Activated CD8-positive, alpha-beta memory T cell treated with anti-CD3 and anti-CD28 coated beads, Interleukin-2, amount 50 U/mL, for 1 hour (primary cell): ENCODE data around the gene SLC28A2.
A peak's percentile ranks its signal among the peaks of the same experiment; 100 is the strongest.
"Not testable (repeated sequence)": the region's sequence is repeated elsewhere in the genome, so short reads cannot be mapped to it uniquely, and the experiment has no call there.

Experiments used
- DNase-seq: peaks from one replicate; pipeline ENCODE4 v3.0.0-alpha.2; 2020; ENCODE audit errors: extremely low read depth

Gene SLC28A2, protein sequence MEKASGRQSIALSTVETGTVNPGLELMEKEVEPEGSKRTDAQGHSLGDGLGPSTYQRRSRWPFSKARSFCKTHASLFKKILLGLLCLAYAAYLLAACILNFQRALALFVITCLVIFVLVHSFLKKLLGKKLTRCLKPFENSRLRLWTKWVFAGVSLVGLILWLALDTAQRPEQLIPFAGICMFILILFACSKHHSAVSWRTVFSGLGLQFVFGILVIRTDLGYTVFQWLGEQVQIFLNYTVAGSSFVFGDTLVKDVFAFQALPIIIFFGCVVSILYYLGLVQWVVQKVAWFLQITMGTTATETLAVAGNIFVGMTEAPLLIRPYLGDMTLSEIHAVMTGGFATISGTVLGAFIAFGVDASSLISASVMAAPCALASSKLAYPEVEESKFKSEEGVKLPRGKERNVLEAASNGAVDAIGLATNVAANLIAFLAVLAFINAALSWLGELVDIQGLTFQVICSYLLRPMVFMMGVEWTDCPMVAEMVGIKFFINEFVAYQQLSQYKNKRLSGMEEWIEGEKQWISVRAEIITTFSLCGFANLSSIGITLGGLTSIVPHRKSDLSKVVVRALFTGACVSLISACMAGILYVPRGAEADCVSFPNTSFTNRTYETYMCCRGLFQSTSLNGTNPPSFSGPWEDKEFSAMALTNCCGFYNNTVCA

DNA sequence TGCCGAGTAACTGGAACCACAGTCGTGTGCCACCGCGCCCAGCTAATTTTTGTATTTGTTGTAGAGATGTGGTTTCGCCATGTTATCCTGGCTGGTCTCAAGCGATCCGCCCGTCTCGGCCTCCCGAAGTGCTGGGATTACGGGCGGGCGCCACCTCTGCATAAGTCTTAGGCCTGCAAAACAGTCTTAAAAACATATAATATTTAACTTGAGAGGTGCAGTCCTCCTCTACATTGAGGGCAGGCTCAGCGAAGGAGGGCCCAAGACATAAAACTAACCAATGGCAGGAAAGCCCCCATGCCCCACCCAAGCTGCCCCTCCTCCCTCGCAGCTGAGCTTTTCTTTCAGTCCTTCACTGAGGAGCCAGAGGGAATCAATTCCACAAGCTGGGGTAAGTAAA lies at the start of gene SLC28A2:
SLC28A2 (plus strand) TSS at position 347 of the 400 bp plus-strand sequence. CDS start 982 bp downstream, outside the sequence.
- DNase-seq: no peak

DNA sequence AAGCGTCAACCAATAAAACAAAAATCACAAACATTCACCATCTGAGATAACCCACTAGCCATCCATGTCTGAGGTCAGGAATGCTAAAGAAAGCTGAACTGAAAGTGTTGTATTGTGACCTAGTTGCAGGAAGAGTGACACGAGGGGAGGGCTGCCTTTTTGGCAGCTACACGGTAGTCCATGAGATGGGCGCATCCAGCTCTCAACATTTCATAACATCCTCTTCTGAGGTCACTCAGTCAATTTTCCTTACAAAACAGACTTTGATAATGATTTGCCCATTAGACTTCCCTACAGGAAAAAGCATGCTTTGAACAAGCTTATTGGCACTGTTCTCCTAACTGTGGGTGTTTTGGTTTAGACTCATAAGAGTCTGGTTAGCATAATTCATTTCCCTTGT lies 48.9 kb upstream of the SLC28A2 start:
- no peak for DNase-seq

DNA sequence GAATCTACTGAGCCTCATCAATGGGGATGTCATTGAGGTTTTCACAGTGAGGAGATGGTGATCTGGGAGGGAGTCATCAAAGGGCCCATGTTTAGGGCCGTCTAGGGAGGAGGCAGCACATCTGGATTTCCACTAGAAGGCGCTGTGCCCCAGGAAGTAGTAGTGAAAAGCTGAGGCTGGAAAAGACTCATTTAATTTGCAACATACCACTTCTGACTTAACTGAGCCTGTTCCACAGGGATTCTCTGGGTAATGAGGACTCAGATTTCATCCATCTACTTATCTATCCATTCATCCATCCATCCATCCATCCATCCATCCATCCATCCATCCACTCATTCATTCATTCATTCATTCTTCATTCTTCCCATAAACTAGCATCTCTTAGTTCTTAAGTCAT lies 46.8 kb upstream of the SLC28A2 start:
- DNase-seq: peak; percentile 31

DNA sequence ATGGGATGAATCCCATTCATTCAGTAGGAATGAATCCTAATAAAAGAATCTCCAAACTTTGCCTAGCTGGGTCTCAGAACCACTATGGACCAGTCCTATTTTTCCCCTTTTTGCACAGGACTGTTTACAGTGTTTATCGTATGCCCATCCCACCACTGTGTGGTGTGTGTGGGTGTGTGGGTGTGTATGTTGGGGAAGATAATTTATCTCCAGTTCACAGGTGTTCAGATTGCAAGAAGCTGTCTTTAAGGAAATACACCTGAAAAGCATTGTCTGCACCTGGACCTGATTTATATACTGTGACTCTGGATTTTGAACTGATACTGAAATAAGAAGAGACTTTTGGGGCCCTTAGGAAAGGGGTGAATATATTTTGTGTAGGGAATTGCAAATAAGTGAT lies 39.5 kb upstream of the SLC28A2 start:
- no peak for DNase-seq

DNA sequence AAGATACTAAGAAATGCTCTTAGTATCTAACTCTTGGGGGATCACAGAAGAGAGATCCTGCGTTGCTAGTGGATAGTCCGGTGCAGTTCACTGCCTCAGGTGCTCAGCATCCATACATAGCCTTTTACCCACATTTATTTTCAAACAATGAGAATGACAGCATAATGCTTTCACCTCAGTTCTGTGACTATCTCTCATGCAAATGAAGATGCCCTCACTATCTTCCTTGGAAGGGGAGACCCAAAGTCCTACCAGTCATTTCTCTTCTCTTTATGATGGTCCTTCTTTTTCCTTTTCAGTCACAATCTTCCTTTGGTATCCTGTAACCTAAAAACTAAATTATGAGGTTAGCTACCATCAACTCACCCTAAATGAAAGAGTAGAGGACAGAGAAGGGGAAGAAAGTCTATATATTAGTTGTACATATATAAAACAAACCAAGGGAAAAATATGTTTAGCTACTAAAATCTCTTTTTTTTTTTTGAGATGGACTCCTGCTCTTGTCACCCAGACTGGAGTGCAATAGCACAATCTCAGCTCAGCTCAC lies 30.9 kb upstream of the SLC28A2 start:
- no peak for DNase-seq

DNA sequence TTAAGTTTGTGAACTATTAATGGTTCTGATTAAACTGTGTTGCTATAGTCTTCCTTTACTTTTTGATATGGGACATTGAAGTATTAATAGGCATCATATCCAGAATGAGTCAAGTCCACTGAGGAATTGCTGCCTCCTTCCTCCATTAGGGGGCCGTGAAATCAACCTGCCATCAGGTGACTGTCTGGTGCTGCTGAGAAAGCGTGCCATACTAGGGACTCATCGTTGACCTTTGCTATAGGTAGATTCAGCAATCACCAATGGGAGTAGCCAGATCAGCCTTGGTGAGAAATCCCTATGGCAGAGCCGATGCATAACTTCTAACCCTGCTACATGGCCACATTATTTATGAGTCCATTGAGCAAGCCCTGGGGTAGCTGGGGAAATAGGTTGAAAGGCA lies 30.1 kb upstream of the SLC28A2 start:
- no peak for DNase-seq

DNA sequence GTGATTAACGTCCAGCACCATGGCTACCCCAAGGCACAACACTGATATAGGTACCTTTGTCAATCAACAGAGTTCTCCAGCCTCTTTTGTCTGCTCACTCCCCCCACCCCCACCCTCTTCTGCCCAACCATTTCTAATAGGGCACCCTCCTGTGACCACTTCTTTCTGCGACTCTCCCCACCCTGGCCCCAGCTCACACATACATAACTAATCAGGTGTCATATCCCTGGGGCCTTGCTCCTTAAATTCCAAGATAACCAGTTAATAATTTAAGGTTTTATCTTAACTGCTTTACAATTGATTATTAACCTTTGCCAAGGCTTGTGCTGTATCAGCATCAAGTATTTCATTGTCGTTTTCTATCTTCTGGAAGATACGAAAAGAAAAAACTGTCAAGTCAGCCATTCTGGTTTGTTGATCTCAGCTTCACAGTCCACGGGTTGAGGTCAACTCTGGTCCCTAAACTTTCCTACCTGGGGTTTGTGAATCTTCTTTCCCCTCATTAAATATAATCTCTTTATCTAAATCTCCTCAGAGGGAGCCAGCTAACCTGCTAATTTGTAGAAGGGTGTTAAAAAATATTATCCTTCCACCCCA lies 27.3 kb upstream of the SLC28A2 start:
- DNase-seq: no peak

DNA sequence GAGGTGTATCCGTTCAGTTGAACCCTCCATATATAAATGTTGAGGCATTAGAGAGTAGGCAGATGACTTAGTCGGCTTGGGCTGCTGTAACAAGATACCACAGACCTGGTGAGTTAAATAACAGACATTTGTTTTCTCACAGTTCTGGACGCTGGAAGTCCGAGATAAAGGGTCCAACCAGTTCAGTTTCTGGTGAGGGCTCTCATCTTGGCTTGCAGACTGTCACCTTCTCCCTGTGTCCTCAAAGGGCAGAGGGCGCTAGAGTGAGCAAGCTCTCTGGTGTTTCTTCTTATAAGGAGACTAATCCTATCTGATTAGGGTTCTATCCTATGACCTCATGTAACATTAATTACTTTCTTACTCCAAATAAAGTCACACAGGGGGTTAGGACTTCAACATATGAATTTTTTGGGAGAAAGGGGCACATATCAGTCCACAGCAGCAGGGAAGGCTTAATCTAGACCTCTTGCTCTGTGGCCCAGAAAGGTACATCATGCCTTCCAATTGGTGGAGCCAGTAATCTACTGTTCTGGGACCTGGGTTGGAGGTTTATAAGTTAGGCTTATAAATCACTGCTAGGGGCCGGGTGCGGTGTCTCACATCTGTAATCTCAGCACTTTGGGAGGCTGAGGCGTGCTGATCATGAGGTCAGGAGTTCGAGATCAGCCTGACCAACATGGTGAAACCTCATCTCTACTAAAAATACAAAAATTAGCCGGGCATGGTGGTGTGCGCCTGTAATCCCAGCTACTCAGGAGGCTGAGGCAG lies 26.3 kb upstream of the SLC28A2 start:
- DNase-seq: no peak

DNA sequence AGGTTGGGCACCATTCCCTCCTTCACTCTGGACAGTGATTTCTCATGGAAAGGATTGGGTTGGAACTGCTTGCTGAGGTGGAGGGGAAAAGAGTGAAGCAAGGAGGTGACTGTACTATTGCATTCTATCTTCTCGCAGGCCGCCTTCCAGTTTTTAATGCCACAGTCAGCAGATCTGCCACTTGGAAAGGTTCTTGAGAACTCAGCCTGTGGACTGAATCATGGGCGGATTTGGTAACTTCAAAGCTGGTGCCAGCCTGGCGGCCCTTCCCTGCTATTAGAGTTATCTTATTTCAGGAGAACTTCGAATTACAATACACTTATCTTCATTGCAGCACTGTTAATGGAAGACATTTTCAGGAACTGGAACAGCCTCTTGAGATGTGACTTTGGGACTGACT lies 23.1 kb upstream of the SLC28A2 start:
- DNase-seq: no peak

DNA sequence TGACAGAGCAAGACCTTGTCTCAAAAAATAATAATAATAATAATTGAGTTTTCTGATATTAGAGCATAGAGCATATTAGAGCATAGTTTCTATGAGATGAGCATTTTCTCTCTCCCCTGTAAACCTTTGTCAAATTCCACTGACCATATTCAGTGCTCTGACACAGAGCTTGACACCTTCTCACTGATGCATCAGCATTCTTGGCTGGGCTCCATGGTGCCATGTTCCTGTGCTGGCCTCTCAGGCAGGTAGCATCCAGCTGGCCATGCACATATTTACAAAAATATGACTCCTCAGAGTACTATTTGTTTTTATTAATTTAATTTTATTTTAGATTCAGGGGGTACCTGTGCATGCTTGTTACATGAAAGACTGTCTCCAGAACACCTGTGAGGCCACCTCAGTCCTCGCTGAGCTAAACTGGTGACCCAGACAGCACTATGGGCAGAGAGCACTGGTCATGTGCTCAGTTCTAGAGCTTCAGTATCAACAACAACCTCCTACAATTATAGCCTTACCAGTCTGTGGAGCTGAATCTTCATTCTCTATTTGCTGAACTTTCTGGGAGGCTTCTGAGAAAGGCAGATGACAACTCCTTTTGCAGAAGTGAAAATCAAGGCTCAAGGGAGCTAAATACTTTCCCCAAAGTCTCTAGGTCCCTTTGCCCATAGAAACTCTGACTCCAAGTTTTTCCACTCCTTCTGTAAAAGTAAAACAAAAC lies 21.6 kb upstream of the SLC28A2 start:
- no peak for DNase-seq

DNA sequence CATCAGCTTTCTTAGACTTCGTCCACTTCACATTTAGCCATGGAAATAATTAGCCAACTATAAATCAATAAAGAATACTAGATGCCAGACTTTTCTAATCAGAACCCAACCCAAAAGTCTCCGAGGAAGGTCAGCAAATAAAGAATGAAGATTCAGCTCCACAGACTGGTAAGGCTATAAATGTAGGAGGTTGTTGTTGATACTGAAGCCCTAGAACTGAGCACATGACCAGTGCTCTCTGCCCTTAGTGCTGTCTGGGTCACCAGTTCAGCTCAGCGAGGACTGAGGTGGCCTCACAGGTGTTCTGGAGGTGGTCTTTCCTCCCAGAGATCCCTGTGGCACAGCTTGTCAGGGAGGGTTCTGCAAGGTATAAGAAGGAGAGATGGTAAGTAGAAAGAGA lies 20.9 kb upstream of the SLC28A2 start:
- no peak for DNase-seq

DNA sequence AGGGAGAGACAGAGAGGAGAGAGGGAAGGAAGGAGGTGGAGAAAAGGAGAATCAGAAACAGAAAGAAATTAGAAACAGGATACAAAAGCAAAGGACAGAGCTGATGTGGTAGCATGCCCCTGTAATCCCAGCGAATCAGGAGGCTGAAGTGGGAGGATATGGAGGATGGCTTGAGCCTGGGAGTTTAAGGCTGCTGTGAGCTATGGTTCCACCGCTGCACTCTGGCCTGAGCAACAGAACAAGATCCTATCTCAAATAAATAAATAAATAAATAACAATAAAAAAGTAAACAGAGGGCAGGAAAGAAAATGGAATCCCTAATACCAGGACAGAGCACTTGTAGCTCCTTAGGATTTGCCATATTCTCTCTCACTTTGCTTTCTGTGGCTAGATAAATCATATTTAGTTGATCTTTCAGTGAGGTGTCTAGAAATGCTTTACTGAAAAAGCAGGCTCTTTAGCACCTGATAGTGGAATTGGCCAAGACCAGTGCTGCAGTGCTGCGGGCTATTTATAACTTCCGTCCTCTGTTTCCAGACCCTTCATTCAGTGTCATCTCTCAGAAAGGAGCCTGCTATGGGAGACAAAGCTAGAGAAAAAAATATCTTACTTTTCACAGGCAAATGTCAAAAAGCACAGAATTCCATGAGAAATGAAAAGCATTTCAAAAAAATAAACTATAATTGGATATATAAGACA lies 20.0 kb upstream of the SLC28A2 start:
- DNase-seq: no peak

DNA sequence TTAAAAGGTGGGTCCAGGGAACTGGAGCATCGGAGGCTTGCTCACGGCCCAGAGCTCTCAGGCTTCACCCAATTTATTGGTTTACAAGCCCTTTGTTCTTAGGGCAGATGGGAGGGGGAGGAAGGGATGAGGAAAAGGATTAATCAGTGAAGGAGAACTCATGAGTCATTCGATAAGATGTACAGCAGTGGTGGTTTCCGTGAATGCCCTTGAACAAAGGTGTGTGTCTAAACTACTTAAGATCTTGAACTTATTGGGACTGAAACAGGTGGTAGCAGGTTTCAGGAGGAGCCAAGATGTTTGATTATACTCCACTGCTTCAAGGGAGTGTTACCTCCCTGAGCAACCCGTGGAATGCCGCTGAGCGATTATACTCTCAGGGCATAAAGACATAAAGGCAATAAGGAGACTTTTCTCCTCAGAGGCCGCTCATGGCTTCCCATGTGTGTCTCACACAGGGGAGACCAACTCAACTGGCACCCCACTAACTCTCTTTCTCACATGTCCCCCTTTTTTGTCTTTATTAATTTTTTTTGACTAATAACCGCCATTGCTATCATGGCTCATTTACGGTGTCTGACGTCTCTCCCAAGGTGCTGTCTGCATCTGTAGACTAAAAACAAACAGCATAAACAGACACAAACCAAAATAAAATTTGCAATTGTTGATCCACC lies 17.3 kb upstream of the SLC28A2 start:
- DNase-seq: no peak

DNA sequence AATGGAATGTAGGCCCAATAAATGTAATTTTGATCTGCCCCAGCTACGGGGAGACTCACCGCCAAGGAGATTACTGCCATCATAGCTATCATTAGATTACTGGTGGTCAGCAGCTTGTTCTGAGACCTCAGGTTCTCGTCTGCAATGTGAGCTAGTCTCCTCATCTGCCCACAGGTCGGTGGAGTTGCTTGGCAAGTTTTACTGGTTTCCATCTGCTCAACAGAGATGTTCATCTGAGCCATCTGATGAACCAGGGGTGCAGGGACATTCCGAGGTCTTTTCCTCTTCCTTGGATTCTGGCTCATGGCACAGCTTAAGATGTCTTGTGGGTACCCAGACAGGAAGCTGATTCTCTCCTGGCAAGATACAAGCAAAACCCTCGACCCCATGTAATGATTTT lies 15.2 kb upstream of the SLC28A2 start:
- not testable (repeated sequence) for DNase-seq

DNA sequence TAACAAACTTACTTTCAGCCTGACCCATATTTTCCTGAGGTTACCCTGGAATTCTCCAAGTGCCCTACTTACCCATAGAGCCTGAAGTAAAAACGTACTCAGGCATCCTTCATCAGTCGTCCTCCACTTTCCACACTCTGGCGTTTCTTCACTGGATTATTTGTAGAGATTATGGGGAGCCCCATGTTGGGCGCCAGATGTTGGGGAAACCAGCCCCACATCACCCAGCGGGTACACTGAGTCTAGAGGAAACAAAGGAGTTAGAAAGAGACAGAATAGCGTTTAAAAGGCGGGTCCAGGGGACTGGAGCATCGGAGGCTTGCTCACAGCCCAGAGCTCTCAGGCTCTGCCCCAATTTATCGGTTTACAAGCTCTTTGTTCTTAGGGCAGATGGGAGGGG lies 9.7 kb upstream of the SLC28A2 start:
- no peak for DNase-seq

DNA sequence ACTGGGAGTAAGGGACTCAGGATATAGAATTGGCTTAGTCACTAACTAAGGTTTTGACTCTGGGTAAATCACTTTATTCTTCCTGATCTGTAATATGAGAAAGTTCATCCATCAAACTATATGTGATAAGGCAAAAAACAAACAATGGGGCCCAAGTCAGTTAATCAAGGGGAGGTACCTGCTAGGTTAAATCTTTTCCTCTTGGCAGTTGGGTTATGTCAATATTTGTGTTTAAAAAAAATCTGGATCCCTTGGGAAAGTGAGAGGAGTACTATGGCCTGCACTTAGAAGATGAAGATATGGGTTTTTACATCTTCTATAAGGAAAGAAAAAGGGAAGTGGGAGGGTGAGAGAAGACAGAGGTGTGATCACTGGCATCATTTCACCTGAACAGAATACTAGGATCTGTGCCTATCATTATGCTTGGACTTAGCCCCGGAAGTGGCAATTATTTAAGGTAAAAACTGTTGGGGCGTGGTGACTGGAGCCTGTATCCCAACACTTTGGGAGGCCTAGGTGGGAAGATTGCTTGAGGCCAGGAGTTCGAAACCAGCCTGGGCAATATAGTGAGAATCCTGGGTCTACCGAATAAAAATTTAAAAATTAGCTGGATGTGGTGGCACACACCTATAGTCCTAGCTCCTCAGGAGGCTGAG lies 2.8 kb upstream of the SLC28A2 start:
- DNase-seq: no peak

DNA sequence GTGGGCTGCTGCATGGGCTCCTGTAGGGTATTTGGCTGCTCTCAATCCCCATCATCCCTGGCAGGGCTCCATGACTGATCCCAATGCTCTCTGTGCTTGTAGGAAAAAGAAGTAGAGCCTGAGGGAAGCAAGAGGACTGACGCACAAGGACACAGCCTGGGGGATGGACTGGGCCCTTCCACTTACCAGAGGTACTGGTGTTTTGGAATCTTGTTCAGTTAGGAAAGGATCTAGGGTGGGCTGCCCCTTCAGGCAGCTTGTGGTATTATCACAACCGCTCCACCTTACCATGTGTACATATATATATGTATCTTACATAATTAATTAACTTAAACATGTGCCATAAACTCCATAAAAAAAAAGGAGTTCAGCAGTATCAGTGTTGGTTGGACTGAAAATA lies 1.3 kb downstream of the SLC28A2 start:
- no peak for DNase-seq

DNA sequence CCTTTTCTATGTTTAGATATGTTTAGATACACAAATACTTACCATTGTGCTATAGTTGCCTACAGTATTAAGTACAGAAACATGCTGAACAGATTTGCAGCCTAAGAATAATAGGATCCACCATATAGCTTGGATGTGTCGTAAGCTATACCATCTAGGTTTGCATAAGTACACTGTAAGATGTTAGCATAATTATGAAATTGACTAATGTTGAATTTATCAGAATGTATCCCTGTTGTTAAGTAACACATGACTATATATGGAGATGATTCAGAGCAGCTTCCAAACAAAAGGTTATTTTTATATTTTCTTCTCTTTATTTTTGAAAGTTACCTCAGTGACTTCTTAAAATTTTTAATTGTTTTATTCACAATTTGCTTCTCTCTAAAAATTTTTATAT lies 2.4 kb downstream of the SLC28A2 start:
- DNase-seq: no peak

DNA sequence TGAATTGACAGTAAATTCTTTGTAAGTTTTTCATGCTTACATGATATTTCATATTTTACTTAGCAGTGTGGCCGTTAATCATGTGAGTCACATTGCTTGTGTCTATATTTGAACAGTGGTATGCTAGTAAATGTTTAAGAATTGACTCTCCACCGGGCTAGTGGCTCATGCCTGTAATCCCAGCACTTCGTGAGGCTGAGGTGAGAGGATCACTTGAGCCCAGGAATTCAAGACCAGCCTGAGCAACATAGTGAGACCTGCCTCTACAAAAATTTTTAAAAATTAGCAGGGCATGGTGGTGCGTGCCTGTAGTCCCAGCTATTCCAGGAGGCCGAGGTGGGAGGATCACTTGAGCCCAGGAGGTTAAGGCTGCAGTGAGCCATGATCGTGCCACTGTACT lies 2.8 kb downstream of the SLC28A2 start:
- not testable (repeated sequence) for DNase-seq

DNA sequence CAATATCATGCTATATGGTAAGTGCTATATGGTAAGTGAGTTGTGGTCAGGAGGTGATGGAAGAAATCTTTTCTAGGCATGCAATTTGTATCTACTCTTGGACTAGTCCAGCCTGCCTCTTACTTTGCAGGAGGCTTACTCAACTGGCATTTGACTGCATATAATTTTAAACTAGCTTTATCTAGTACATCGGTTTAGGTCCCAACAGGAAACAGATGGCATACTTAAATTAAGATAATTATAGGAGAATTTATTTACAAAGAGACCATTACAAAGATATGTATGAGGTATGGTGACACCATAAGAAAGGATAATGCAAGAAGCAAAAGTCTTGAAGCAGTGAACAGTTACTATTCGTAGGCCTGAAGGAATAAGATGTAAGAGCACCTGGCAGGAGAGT lies 7.8 kb downstream of the SLC28A2 start:
- no peak for DNase-seq
